NCI-H1092 treated with DMSO at 0.1 percent for 48 hours (cell line): Measurements from ENCODE around the gene VAMP8.
"Not testable (repeated sequence)": the region's sequence is repeated elsewhere in the genome, so short reads cannot be mapped to it uniquely, and the experiment has no call there.

Source experiments
- DNase-seq: peaks from one replicate; lab custom pipeline; 2025; lab: John Stamatoyannopoulos, UW

Gene VAMP8

GRCh38 chr2:85577386-85578242 lies at the start of gene VAMP8:
Gene VAMP8, plus strand, starts transcription at chr2:85577586. Its CDS starts 61 bp downstream, at chr2:85577647.
- DNase-seq = no peak

DNA sequence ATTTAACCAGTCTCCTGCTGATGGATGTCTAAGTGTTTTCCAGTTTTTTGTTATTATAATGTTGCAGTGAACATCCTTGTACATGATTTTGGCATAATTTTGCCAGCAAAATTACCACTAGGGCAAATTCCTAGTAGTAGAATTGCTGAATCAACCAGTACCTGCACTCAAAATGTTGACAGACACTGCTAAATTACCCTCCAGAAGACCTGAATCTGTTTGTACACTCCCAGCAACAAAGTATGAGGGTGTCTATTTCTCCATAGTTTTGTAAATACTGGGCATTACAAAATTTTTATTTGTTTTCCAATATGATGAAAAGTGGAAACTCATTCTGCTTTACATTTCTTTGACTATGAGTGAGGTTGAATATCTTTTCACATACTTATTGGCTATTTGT lies 49.6 kb upstream of the VAMP8 start:
- DNase-seq = no peak

- no peak for DNase-seq
These were observed 49.0 kb upstream of the VAMP8 start for GRCh38 chr2:85528355-85528754.

DNA sequence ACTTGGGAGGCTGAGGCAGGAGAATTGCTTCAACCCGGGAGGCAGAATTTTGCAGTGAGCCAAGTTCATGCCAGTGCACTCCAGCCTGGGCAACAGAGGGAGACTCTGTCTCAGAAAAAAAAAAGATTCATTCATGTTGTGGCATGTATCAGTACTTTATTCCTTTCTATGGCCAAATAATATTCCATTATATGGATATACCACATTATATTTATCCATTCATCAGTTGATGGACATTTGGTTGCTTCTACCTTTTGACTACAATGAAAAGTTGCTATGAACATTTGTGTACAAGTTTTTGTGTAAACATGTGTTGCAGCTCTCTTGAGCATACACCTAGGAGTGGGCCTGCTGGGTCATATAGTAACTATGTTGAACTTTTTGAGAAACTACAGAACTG lies 47.6 kb upstream of the VAMP8 start:
- no peak for DNase-seq

DNA sequence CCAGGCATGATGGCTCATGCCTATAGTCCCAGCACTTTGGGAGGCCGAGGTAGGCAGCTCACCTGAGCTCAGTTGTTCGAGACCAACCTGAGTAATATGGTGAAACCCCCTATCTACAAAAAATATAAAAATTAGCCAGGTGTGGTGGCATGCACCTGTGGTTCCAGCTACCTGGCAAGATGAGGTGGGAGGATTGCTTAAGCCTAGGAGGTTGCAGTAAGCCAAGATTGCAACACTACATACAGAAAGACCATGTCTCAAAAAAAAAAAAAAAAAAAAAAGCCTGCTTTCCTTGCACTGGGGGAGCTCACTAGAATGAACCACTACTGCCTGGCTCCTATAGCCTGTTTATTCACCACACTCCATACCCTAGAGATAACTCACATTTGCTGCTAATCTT lies 45.8 kb upstream of the VAMP8 start:
- no peak for DNase-seq

DNA sequence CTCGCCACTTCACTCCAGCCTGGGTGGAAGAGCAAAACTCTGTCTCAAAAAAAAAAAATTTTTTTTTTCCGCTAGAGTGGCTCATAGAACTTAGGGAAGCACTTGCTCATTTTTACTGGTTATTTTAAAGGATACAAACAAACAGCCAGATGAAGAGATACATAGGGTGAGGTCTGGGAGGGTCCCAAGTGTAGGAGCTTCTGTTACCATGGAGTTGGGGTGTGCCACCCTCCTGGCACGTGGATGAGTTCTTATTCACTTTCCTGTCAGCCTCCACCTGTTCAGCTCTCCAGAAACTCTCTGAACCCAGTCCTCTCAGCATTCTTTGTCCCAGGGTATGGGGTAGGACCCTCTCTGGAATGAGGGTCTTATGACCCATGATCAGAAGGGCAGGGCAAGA lies 43.3 kb upstream of the VAMP8 start:
- DNase-seq = no peak

DNA sequence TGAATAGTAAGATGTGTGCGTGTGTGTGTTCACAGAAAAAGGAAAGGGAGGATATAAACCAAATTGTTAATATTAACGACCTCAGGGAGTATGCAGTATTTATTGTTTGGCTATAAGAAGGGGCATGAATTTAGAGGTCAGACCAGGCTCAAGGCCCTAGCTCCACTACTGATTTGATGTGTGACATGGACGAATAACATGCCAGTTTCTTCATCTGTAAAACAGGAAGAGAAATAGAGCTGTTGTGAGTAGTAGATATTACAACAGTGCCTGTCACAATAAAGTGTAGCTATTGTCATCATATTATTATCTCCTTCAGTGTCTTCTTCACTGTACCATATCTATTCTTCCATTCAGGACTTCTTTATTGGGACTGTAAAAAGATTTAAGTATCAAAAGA lies 42.5 kb upstream of the VAMP8 start:
- DNase-seq = no peak

DNA sequence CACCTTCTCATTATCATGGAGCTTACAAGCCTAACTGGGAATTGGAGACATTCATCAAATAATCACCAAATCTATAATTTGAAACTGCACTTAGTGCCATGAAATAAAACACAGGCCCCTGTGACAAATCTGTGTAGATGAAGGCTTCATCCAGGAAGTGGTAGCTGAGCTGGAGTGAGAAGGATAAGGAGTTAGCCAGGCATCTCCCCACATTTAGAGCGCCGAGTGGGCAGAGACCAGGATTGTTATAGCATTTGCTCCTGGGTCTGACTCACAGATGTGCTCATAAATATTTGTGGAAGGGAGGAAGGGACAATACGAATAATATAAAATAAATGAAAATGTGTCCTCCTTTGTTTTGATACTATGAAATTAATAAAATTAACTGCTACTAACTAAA lies 40.9 kb upstream of the VAMP8 start:
- DNase-seq = no peak

- DNase-seq = peak; percentile 74
These were observed 39.5 kb upstream of the VAMP8 start for GRCh38 chr2:85537600-85538506.

- DNase-seq = peak; percentile 89
These were observed 38.7 kb upstream of the VAMP8 start, which contains the start of gene MAT2A for GRCh38 chr2:85538507-85539360. Gene MAT2A, plus strand, starts transcription at chr2:85539168. Its CDS starts 120 bp downstream, at chr2:85539288.

DNA sequence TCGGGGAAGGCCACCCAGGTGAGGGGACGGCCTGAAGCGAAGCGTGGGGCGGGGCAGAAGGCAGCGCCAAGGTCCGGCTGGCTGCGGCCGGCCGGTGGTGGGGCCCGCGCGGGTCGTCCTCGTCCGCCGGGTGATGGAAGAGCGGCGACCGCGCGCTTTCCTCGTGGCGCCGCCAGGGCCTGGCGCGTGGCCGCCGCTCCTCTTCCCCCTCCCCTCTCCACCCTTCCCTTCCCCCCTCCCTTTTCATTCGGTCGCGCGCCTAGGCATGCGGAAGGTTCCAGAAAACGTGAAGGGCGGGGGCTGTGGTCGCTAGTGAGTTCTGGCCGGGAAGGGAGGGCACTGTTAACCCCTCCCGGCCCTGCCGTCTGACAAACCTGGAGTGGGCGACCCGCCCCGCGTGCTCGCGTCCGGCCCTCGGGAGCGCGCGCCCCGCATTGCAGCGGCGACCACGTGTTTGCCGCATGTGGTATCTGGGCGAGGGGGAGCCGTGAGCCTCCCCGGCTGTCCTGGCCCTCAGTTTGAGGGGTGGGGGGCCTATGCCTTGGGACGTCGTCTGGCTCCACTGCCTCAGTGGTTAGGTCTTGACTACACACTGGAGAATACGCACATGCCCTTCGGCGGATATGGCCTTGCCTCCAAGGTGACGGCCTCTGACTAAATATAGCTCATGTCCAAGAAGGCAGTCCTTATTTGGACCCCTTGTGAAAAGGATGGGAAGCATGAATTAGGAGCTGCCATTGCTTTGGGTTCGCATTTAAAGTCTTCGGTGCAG lies 37.8 kb upstream of the VAMP8 start:
- peak; percentile 34 for DNase-seq

- no peak for DNase-seq
These were observed 37.2 kb upstream of the VAMP8 start for GRCh38 chr2:85540133-85540648.

DNA sequence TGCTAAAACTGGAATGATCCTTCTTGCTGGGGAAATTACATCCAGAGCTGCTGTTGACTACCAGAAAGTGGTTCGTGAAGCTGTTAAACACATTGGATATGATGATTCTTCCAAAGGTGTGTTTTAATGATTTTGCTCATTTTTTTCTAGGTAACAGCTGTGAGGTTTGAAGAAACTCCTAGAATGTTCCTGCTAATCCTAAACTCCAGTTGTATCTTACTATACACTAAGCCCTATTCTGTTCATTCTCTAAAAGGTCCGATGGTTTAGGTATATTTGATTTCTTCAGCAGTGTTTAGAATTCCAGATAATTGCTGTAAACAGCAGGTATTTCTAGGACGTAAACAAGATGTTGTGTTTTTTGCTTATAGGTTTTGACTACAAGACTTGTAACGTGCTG lies 36.1 kb upstream of the VAMP8 start:
- no peak for DNase-seq

GRCh38 chr2:85541753-85542457 lies 35.5 kb upstream of the VAMP8 start:
- DNase-seq = no peak

- no peak for DNase-seq
These were observed 34.6 kb upstream of the VAMP8 start for GRCh38 chr2:85542777-85543176.

GRCh38 chr2:85544254-85544691 lies 33.1 kb upstream of the VAMP8 start:
- DNase-seq = not testable (repeated sequence)

GRCh38 chr2:85544915-85545779 lies 32.2 kb upstream of the VAMP8 start:
- not testable (repeated sequence) for DNase-seq

DNA sequence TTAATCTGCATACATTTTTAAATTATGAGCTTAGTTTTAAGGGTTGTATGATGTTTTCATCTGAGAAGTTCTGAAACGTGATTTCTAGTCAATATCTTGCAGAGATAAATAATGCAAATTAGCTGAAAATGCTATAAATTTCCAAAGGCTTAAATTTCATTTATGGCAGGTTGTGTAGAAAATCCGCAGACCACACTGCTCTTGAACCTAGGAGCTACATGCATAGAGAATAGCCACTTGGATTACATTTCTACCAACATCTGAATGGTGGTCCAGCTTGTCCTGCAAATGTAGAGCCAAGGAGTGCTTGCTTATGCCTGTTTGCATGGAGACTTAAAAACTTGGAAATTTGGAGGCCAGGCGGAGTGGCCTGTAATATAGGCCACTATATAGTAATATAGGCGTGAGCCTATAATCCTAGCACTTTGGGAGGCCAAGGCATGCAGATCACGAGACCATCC lies 31.6 kb upstream of the VAMP8 start:
- no peak for DNase-seq
